Bronchial epithelial cell (primary cell): ENCODE data around the gene COL23A1. TPM values are rescaled to one million over a fixed set of nuclear protein-coding genes. Genes with fewer than 3 reads are reported as not detected.

ENCODE experiments used
- DNase-seq: peaks from one replicate; pipeline ENCODE4 v3.0.0-alpha.2; 2010; ENCODE audit warnings: low read depth
- FAIRE-seq: peaks from 2 replicates; lab custom pipeline; 2011; peaks lifted over from hg19 to GRCh38; lab: Jason Lieb, UNC
- H3K27me3 ChIP-seq: 2 replicates; pipeline ENCODE4 v1.5.1; 2011; ENCODE audit warnings: low read length; ENCODE audit not compliant: control insufficient read depth, insufficient read depth
- H3K36me3 ChIP-seq: 2 replicates; pipeline ENCODE4 v1.5.1; 2011; ENCODE audit warnings: low read length; ENCODE audit not compliant: control insufficient read depth, insufficient read depth
- H3K4me3 ChIP-seq: 2 replicates; pipeline ENCODE4 v1.5.1; 2011; ENCODE audit warnings: mild to moderate bottlenecking, low read depth, low read length, control low read depth
- total RNA-seq: library from RNA; depleted of rRNA; stranded (reverse); fragments of >200 nt; gene quantifications from 2 replicates; pipeline ENCODE4 v1.2.1, GENCODE V29; 2014
- TF ChIP-seq, protein P1 (sequence below): IDR thresholded peaks from 2 replicates; pipeline ENCODE4 v1.5.1; 2011; ENCODE audit warnings: mild to moderate bottlenecking, moderate library complexity, low read length, control low read depth, inconsistent platforms; ENCODE audit not compliant: insufficient read depth, severe bottlenecking

Gene COL23A1
- total RNA-seq, 1 donor from 2014 or later: 0.26 TPM

DNA sequence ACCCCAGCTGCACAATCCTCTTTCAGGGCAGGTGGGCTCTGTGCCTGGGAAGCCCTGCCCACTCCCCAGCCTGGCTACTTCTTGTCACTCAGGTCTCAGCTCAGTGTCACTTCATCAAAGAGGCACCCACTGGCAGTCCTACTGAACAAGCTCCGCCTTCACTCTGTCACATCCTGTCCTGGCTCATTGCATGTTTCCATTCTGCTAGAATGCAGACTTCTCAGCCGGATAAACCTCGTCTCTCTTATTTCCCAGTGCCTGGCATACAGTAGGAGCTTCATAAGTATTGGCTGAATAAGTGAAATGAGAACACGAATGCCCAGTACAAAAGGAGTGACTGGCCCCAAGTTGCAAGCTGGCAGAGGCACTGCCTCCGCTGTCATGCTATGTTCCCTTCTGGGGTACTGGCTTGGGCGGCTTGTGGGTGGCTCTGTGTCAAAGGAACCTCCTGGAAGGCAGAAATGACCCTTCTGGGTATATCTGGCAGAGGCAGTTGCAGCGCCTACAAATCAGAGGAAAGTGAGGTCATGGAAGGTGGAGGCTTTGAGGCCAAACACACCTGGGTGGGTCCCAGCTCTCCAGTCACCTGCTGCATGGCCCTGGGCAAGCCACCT, 259.3 kb downstream of the COL23A1 start:
- Histone ChIP-seq H3K27me3 (peaks cover 3% of the 10 kb centered on the region), H3K36me3 (no peaks in the 10 kb centered on the region), H3K4me3 (no peak overlapping the region)
- peak; percentile 23 for DNase-seq
- FAIRE-seq: no peak
- TF ChIP-seq, protein P1, sequence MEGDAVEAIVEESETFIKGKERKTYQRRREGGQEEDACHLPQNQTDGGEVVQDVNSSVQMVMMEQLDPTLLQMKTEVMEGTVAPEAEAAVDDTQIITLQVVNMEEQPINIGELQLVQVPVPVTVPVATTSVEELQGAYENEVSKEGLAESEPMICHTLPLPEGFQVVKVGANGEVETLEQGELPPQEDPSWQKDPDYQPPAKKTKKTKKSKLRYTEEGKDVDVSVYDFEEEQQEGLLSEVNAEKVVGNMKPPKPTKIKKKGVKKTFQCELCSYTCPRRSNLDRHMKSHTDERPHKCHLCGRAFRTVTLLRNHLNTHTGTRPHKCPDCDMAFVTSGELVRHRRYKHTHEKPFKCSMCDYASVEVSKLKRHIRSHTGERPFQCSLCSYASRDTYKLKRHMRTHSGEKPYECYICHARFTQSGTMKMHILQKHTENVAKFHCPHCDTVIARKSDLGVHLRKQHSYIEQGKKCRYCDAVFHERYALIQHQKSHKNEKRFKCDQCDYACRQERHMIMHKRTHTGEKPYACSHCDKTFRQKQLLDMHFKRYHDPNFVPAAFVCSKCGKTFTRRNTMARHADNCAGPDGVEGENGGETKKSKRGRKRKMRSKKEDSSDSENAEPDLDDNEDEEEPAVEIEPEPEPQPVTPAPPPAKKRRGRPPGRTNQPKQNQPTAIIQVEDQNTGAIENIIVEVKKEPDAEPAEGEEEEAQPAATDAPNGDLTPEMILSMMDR: no peak

DNA sequence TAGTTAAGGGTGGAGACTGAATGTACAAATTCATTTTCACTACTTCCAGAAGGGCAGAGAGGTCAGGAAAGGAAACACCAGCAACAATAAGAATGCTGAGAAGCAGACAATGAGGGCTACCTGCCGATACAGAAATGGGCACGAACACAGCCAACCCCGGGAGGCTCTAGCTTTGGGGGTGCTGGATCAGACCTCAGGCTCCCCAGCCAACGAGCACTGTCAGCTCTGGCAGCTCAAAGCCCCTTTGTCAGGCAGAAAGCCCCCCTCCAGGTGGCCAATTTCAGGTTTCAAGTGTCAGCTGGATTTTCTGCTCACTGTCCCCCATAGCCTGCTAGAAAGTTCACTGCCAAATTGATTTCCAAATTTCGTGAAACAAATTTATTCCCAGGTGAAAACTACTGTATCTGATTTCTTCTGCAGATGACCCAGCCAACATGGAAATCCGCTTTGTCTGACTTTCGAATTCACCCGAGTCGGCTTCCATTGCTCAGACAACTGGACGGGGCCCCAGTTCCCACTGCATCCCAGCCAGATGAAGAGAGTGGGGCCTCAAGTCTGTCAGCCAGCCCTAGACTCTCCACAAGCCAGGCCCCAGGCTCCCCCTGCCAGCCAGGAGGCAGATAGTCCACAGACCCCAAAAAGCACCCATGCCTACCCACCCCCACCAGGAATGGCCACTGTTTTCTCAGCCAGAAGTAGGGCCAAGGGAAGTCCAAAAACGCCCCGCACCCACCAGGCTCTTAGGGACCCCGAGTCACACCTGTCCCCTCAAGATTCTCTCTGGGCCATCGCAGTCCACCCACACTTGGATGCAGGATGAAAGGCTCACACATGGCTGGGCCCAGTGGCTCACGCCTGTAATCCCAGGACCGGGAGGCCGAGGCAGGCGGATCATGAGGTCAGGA, 261.1 kb downstream of the COL23A1 start:
- H3K36me3 ChIP-seq: no peaks in the 10 kb centered on the region
- DNase-seq: no peak
- FAIRE-seq: no peak
- TF ChIP-seq, protein P1: no peak
- H3K4me3 ChIP-seq: no peak overlapping the region
- peaks cover 3% of the 10 kb centered on the region for H3K27me3 ChIP-seq

DNA sequence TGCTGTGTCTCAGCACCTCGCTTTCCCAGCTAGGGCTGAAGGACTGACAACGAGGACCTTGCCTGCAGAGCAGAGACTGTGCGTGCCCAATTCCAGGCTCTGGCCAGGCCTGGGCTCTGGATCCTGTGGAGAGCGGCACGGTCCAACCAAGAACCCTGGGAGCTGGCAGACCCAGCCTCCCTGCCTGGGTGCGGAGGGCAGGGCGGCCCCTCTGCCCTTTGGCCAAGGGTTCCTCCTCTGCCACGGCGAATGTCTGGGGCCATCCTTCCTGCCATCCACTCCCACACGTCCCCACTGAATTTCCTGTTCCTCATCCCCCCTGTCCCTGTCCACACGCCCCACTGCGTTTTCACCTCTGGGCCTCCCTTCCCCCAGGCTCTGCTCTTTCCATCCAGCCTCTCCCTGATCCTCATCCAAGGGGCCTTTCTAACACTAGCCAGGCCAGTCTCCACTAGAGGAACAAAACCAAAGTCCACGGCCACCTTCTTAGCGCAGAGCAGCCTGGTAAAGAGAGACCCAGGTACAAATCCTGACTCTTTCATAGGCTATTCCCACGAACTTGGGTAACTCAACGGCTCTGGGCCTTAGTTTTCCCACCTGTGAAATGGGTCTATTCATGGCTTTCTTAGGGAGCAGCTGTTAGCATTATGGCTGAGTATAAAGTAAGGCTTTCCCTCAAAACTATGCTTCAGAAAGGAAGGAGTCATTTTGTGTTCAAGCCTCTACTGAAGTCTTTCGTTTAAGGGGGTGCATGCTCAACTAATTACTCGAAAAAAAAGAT, 262.1 kb downstream of the COL23A1 start:
- TF ChIP-seq, protein P1: no peak
- no peaks in the 10 kb centered on the region for H3K36me3 ChIP-seq
- DNase-seq (no peak), FAIRE-seq (peak; percentile 64)
- peaks cover 4% of the 10 kb centered on the region for H3K27me3 ChIP-seq
- H3K4me3 ChIP-seq: no peak overlapping the region

DNA sequence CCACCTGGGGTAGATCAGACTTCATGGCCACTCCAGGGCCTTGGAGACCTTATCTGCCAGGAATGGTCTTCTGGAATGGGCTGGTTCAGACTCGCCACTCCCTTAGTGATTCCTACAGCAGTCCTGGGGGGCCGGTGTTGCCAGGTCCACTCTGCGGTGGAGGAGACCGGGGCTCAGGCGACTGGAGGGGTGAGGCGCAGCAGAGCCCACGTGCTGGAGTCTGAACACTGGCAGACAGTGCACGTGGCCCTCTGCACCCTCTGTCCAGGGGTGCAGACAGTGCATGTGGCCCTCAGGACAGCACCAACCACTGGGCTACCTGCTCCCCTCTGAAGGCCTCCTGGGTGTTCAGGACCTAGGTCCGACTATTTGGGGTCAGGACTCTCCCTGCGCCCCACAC, 262.7 kb downstream of the COL23A1 start:
- FAIRE-seq (no peak), DNase-seq (no peak)
- peaks cover 4% of the 10 kb centered on the region for H3K27me3 ChIP-seq
- TF ChIP-seq, protein P1: no peak
- no peaks in the 10 kb centered on the region for H3K36me3 ChIP-seq
- H3K4me3 ChIP-seq: no peak overlapping the region

DNA sequence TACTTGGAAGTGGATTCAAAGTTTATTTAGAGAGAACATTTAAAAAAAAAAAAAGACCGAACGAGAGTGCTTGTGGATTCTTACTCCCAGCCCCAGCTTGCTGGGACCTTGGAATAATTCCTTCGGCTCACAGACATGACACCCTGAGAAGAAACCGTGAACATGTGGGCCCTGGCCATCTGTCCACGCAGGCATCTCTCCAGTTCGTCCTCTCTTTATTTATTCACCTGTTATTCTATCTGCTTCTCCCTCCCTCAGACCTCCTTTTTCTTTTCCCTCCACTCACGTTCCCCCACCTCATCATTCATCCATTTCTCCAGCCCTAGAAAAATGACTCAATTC, 263.8 kb downstream of the COL23A1 start:
- Histone ChIP-seq H3K4me3 (no peak overlapping the region), H3K27me3 (peaks cover 1% of the 10 kb centered on the region), H3K36me3 (no peaks in the 10 kb centered on the region)
- TF ChIP-seq, protein P1: no peak
- FAIRE-seq (no peak), DNase-seq (no peak)
